ENCODE data around the gene SERPINA9.

The SERPINA9 gene

GRCh38 chr14:94461526-94462218 is 14.3 kb downstream of the SERPINA9 start:
- Histone ChIP-seq H3K27ac (no peak overlapping the region), H3K79me2 (no peaks in the 10 kb centered on the region), H3K4me1 (no peaks in the 10 kb centered on the region), H3K4me3 (ENCODE audit: low read depth, low read length) (no peak overlapping the region), H3K4me2 (ENCODE audit: low read length) (no peak overlapping the region), H3K27me3 (ENCODE audit: control insufficient read depth, insufficient read depth, low read length) (no peaks in the 10 kb centered on the region), H2AFZ (no peak overlapping the region), H3K9me3 (ENCODE audit: control insufficient read depth, low read length) (no peaks in the 10 kb centered on the region), H3K9ac (no peak overlapping the region), H3K36me3 (ENCODE audit: control insufficient read depth, insufficient read depth, low read length) (no peaks in the 10 kb centered on the region)
- TF ChIP-seq CTCF (IDR thresholded peaks at IDR 0.05), result no peak

- Histone ChIP-seq H2AFZ (no peak overlapping the region), H3K79me2 (no peaks in the 10 kb centered on the region), H3K4me3 (ENCODE audit: low read depth, low read length) (no peak overlapping the region), H3K4me2 (ENCODE audit: low read length) (no peak overlapping the region), H3K9ac (no peak overlapping the region), H3K9me3 (ENCODE audit: control insufficient read depth, low read length) (no peaks in the 10 kb centered on the region), H3K27me3 (ENCODE audit: control insufficient read depth, insufficient read depth, low read length) (no peaks in the 10 kb centered on the region), H3K36me3 (ENCODE audit: control insufficient read depth, insufficient read depth, low read length) (no peaks in the 10 kb centered on the region), H3K27ac (no peak overlapping the region), H3K4me1 (no peaks in the 10 kb centered on the region)
- no peak for TF ChIP-seq CTCF (IDR thresholded peaks at IDR 0.05)
These were observed 15.2 kb downstream of the SERPINA9 start for GRCh38 chr14:94460631-94461416.

- Histone ChIP-seq H3K4me3 (ENCODE audit: low read depth, low read length) (no peak overlapping the region), H2AFZ (no peak overlapping the region), H3K4me2 (ENCODE audit: low read length) (no peak overlapping the region), H3K4me1 (no peaks in the 10 kb centered on the region), H3K27ac (no peak overlapping the region), H3K27me3 (ENCODE audit: control insufficient read depth, insufficient read depth, low read length) (no peaks in the 10 kb centered on the region), H3K9ac (no peak overlapping the region), H3K9me3 (ENCODE audit: control insufficient read depth, low read length) (no peaks in the 10 kb centered on the region), H3K36me3 (ENCODE audit: control insufficient read depth, insufficient read depth, low read length) (no peaks in the 10 kb centered on the region), H3K79me2 (no peaks in the 10 kb centered on the region)
- TF ChIP-seq CTCF (IDR thresholded peaks at IDR 0.05), result no peak
These were observed 17.3 kb downstream of the SERPINA9 start for GRCh38 chr14:94458558-94459205.

GRCh38 chr14:94458096-94458495 is 17.9 kb downstream of the SERPINA9 start:
- no peak for TF ChIP-seq CTCF (IDR thresholded peaks at IDR 0.05)
- Histone ChIP-seq H3K4me1 (no peaks in the 10 kb centered on the region), H3K4me3 (ENCODE audit: low read depth, low read length) (no peak overlapping the region), H3K4me2 (ENCODE audit: low read length) (no peak overlapping the region), H3K36me3 (ENCODE audit: control insufficient read depth, insufficient read depth, low read length) (no peaks in the 10 kb centered on the region), H3K27me3 (ENCODE audit: control insufficient read depth, insufficient read depth, low read length) (no peaks in the 10 kb centered on the region), H3K79me2 (no peaks in the 10 kb centered on the region), H3K9ac (no peak overlapping the region), H2AFZ (no peak overlapping the region), H3K9me3 (ENCODE audit: control insufficient read depth, low read length) (no peaks in the 10 kb centered on the region), H3K27ac (no peak overlapping the region)
